ENCODE measurements around the gene POF1B. TPM values are rescaled to one million over a fixed set of nuclear protein-coding genes. Genes with fewer than 3 reads are reported as not detected.

POF1B gene
- total and polyA plus RNA-seq, 2 donors from 2014 or later: 0.62 to 13.1 TPM

DNA sequence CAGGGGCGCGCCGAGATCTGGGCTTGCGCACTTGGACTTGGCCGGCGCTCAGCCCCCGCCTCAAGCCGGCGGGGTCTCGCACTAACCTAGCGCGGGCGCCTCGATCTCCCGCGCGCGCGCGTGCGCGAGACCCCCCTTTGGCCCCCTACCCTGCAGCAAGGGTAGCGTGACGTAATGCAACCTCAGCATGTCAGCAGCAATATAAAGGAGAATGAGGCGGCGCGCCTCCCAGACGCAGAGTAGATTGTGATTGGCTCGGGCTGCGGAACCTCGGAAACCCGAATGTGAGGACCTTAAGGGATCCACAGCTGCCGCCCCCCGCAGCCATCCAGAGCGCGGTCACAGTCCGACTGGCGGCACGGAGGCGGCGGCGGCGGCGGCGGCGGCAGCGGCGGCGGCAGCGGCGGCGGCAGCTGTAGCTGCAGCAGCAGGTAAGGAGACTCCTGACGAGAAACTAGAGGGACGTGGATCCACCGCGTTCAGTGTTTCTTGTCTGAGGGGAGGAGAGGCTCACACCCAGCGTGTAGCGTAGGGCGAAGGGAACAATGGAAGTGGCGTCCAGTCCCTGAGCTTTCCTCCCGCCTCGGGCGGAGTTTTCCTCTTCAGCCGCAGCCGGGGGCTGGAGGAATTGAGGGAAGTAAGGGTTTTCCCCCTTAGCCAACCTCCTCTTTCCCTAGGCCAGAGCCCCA lies 135.6 kb downstream of the POF1B start, which contains the start of the genes SATL1 and ZNF711:
Gene SATL1, minus strand, starts transcription at position 19 of the 689 bp plus-strand sequence. CDS start 134,811 bp downstream, outside the sequence.
Gene ZNF711, plus strand, starts transcription at position 231 of the 689 bp plus-strand sequence. CDS start 3,582 bp downstream, outside the sequence.
- H3K36me3 ChIP-seq (ENCODE audit: control insufficient read depth in 2 of 3, insufficient read depth in 3 of 3, low read length in 3 of 3): no peaks in the 10 kb centered on the region
- peak within 1 kb of the TSS; percentile 69 to 86 (median 84) for H3K4me3 ChIP-seq (ENCODE audit: low read length in 3 of 3)
- peak within 1 kb of the TSS; percentile 60 to 89 (median 81) for H3K9ac ChIP-seq (ENCODE audit: low read length in 3 of 3)
- DNase-seq: peak; percentile 74 to 96 (median 93)
- no peaks in the 10 kb centered on the region for H3K4me1 ChIP-seq (ENCODE audit: control insufficient read depth in 2 of 3, insufficient read depth in 2 of 3, low read depth in 1 of 3, low read length in 3 of 3)
- no peak for FAIRE-seq
- no peaks in the 10 kb centered on the region for H3K9me3 ChIP-seq (ENCODE audit: control insufficient read depth in 2 of 3, insufficient read depth in 1 of 3, low read length in 3 of 3)
- TF ChIP-seq, protein P1, sequence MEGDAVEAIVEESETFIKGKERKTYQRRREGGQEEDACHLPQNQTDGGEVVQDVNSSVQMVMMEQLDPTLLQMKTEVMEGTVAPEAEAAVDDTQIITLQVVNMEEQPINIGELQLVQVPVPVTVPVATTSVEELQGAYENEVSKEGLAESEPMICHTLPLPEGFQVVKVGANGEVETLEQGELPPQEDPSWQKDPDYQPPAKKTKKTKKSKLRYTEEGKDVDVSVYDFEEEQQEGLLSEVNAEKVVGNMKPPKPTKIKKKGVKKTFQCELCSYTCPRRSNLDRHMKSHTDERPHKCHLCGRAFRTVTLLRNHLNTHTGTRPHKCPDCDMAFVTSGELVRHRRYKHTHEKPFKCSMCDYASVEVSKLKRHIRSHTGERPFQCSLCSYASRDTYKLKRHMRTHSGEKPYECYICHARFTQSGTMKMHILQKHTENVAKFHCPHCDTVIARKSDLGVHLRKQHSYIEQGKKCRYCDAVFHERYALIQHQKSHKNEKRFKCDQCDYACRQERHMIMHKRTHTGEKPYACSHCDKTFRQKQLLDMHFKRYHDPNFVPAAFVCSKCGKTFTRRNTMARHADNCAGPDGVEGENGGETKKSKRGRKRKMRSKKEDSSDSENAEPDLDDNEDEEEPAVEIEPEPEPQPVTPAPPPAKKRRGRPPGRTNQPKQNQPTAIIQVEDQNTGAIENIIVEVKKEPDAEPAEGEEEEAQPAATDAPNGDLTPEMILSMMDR (IDR thresholded peaks at IDR 0.05; ENCODE audit: borderline replicate concordance, extremely low read depth, insufficient read depth): no peak
- intact Hi-C loops (cut with DNase I): no loop called here
- no peaks in the 10 kb centered on the region for H3K27me3 ChIP-seq (ENCODE audit: control insufficient read depth, insufficient read depth, low read length)
- peak within 1 kb of the TSS; percentile 53 to 74 for H3K27ac ChIP-seq (ENCODE audit: low read depth in 2 of 2, low read length in 2 of 2)

DNA sequence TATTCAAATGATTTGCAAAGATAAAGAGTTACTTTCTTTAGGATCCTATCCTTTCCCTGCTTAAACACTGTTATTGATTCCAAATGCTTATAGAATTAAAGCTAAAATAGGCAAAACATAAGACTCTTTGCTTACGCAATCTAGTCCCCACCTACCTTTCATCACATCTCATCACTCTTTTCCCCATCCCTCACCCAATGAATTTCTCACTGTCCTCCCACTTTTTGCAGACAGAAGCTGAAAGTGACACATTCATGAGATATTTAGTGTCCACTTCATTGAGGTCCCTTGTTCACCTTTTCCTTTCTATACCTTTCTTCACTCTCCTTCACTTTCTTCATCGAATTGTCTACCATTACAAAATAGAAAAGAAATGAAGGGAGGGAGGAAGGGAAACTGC lies 136.3 kb downstream of the POF1B start:
- H3K9ac ChIP-seq (ENCODE audit: low read length in 3 of 3): peak overlapping the region in 1 of 3 donors; percentile 38
- DNase-seq: peak in 2 of 5 donors; percentile 28 to 41
- FAIRE-seq: no peak
- intact Hi-C loops (cut with DNase I): no loop called here
- no peak overlapping the region for H3K27ac ChIP-seq (ENCODE audit: low read depth in 2 of 2, low read length in 2 of 2)
- TF ChIP-seq, protein P1 (IDR thresholded peaks at IDR 0.05; ENCODE audit: borderline replicate concordance, extremely low read depth, insufficient read depth): no peak
- no peaks in the 10 kb centered on the region for H3K9me3 ChIP-seq (ENCODE audit: control insufficient read depth in 2 of 3, insufficient read depth in 1 of 3, low read length in 3 of 3)
- no peaks in the 10 kb centered on the region for H3K36me3 ChIP-seq (ENCODE audit: control insufficient read depth in 2 of 3, insufficient read depth in 3 of 3, low read length in 3 of 3)
- no peaks in the 10 kb centered on the region for H3K4me1 ChIP-seq (ENCODE audit: control insufficient read depth in 2 of 3, insufficient read depth in 2 of 3, low read depth in 1 of 3, low read length in 3 of 3)
- H3K27me3 ChIP-seq (ENCODE audit: control insufficient read depth, insufficient read depth, low read length): no peaks in the 10 kb centered on the region
- peak overlapping the region; percentile 29 to 73 (median 55) for H3K4me3 ChIP-seq (ENCODE audit: low read length in 3 of 3)

Other genes starting within 250 kb of the POF1B start
- gene SATL1, start 135.9 kb downstream of the POF1B start, total RNA-seq: not detected
- gene SATL1, start 135.9 kb downstream of the POF1B start, polyA plus RNA-seq (ENCODE audit: insufficient read depth, low read depth, low replicate concordance): 0.22 TPM
- gene ZNF711, start 135.7 kb downstream of the POF1B start, total RNA-seq: 4.7 TPM
- 2.6 TPM for gene ZNF711, start 135.7 kb downstream of the POF1B start, polyA plus RNA-seq (ENCODE audit: insufficient read depth, low read depth, low replicate concordance)